Hematopoietic multipotent progenitor cell treated with erythropoietin and hydrocortisone succinate and interleukin-3 and kit ligand, for 6 days (in vitro differentiated cells): Measurements from ENCODE around the gene SMC4.
A peak's percentile ranks its signal among the peaks of the same experiment; 100 is the strongest.
"Not testable (repeated sequence)": the region's sequence is repeated elsewhere in the genome, so short reads cannot be mapped to it uniquely, and the experiment has no call there.

Experiments used
- DNase-seq: peaks from one replicate; pipeline ENCODE4 v3.0.0-alpha.2; 2015

SMC4 gene

GRCh38 chr3:160399125-160400029 lies at the start of gene SMC4, which contains the start of gene IFT80:
Gene SMC4 (plus strand): TSS chr3:160399650. CDS start chr3:160400827, 1,177 bp downstream.
Gene IFT80 (minus strand): TSS chr3:160399225. CDS start chr3:160384600, 14,625 bp downstream.
- peak; percentile 98 for DNase-seq

DNA sequence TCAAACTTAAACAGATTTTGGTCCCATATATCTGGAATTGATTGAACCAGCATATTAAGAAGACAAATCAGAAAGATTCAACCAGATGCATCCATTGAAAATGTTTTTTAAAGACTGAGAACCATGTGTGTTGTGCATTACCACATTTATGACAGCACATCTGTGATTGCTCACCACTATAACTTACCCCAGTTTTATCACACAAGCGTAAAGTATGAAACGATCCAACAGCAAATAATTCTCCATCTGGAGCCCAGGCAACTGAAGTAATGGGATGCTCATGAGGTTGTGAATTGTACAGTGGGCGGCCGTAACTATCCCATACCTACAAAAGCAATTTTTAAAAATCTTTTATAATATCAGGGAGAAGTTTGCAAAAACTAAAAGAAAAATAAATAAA lies 43.6 kb upstream of the SMC4 start:
- no peak for DNase-seq

DNA sequence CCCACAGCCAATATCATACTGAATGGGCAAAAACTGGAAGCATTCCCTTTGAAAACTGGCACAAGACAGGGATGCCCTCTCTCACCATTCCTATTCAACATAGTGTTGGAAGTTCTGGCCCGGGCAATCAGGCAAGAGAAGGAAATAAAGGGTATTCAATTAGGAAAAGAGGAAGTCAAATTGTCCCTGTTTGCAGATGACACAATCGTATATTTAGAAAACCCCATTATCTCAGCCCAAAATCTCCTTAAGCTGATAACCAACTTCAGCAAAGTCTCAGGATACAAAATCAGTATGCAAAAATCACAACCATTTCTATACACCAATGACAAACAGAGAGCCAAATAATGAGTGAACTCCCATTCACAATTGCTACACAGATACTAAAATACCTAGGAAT lies 36.6 kb upstream of the SMC4 start:
- DNase-seq = not testable (repeated sequence)

- DNase-seq = no peak
These were observed 33.5 kb upstream of the SMC4 start for GRCh38 chr3:160365869-160366522.

GRCh38 chr3:160368804-160369203 lies 30.6 kb upstream of the SMC4 start:
- DNase-seq = peak; percentile 73

- DNase-seq = no peak
These were observed 29.7 kb upstream of the SMC4 start for GRCh38 chr3:160369784-160370183.

GRCh38 chr3:160370987-160371857 lies 28.2 kb upstream of the SMC4 start:
- DNase-seq = no peak

DNA sequence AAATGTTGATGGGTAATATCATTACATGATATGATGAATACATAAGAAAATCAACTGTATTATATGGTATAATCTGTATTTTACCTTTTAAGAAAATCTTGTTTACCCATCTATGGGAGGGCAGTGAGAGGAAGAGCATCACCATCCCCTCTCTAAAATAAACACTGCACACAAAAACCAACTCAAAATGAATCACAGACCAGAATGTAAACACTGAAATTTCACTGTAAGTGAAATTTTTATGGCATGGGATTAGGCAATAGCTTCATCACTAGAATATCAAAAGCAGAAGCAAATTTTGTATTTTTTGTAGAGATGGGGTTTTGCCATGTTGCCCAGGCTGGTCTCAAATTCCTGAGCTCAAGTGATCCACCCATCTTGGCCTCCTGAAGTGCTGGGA lies 26.7 kb upstream of the SMC4 start:
- DNase-seq = no peak

GRCh38 chr3:160373655-160374054 lies 25.8 kb upstream of the SMC4 start:
- DNase-seq = peak; percentile 22

DNA sequence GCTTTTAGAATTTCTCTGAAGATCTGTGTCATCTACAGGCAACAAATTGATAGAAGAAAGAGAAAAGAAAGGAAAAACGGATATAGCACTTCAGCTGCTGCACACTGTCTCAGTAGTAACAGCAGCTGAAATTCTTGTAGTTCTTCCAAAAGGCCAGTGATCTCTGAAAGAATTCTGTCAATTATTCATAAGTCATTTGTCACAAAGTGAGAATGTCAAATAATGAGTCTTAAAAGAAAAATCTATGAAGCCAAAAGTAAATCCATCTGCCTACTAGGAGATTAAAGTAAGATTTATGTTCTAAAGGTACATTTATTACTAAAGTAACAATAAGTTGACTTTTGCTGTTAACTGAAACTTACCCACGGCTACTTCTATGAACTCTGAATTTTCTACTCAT lies 25.0 kb upstream of the SMC4 start:
- DNase-seq = no peak

DNA sequence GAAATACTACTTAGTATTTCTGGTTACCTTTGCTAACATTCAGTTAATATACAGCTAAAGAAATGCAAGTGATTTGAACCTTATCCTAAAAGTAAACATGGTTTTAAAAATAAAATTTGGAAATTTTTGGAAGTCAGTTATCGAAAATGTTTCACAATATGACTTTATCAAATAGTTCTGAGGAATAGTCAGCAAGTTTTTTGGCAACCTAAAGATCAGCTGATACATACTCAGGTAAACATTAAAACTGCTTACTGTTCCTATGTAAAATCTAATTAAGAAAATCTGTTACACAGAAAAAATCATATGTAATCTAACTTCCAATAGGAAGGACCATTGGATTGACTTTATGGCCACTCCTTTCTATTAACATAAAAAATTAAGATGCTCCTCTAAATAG lies 24.5 kb upstream of the SMC4 start:
- no peak for DNase-seq

GRCh38 chr3:160376681-160377080 lies 22.8 kb upstream of the SMC4 start:
- no peak for DNase-seq

DNA sequence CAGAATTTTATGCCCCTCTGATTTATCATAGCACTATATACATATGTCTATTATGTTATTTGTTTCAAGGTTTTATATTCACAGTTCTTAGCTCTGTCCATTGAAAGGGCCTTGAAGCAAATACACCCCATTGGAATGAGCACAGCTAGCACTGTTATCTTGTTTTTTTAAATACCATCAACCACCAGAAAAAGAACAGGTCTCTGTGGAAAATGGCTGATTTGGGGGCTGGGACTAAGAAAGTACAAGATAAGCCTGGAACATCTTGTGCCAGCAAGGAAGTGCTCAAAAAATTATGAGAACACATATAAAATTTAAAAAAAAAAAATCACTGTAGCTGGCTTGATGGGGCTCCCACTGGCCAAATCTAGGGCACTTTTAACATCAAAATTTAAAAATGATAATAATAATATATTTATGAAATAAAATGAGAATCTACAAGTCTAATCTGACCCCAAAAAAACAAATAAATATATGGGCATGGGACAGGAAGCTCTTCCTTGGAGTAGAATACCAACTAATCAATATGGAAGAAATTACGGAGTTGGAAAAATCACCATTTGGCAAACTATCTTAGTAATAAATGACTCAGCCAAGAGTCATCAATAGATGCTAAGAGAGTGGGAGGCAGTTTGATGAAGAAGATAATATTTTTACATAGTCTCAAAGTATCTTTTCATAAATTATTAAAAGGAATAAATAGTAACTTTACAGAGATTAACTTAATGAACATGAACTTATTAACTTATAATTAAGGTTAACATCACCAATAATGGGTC lies 20.9 kb upstream of the SMC4 start:
- no peak for DNase-seq

- DNase-seq = no peak
These were observed 19.7 kb upstream of the SMC4 start for GRCh38 chr3:160379628-160380214.

- no peak for DNase-seq
These were observed 18.0 kb upstream of the SMC4 start for GRCh38 chr3:160381470-160381869.

DNA sequence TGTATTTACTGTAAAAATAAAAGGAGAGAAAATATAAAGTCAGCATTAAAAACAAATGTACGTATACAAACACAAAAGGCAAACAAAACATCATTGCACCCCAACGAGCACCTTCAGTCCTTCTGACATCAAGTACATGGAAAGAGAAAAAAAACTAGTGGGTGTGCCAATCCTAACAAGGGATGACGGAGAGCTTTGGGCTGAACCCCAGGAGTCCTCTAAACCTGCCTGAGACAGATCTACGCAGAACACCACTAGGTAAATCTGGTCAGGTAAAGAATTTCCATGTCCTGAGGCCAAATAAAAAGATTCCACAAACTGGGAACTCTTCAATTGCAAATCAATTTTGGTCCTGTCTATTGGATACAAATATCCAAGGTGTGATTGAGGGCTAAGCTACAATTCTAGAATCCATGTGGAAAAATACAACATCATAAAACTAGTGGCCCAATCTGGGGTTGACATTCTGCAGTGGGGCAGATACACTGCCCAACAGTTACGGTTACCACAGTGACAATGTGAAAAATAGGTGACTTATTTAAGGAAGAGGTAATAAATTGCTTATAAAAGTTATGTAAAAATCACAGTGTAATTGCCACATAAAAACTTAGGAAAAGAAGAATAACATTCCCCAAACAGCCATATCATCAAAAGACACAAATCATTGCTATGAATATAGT lies 14.7 kb upstream of the SMC4 start:
- no peak for DNase-seq

DNA sequence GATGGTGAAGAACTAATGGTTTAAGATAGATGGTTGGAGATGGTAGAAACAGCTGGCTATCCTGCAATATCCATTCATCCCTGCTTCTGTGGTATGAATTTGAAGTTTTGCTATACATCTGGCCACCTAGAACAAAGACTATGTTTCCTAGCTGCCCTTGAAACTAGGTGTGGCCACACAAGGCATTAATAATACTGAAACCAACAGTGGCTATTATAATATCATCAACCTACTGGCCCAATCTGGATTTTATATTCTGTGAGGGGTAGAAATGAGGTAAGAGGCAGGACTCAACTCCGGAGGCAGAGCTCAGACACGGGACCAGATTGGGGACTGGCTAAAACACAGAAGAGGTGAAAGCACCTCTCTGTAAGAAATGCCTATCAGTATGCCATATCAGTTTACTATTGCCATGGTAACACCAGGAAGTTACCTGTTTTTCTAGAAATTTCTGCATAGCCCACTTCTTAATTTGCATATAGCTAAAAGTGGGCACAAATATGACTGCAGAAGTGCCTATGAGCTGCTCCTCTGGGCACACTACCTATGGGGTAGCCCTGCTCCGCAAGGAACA lies 8.8 kb upstream of the SMC4 start:
- no peak for DNase-seq

DNA sequence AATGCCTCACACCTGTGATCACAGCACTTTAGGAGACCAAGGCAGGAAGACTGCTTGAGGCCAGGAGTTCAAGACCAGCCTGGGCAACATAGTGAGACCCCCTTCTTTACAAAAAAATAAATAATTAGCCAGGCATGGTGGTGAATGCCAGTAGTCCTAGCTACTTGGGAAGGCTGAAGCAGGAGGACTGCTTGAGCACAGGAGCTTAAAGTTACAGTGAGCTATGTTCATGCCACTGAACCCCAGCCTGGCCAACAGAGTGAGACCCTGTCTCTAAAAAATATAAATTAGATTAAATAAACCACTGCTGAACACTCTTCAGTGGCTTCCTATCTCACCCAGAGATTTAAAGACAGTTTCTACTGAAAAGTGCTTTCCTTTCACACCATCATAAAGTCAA lies 6.7 kb upstream of the SMC4 start:
- DNase-seq = no peak

DNA sequence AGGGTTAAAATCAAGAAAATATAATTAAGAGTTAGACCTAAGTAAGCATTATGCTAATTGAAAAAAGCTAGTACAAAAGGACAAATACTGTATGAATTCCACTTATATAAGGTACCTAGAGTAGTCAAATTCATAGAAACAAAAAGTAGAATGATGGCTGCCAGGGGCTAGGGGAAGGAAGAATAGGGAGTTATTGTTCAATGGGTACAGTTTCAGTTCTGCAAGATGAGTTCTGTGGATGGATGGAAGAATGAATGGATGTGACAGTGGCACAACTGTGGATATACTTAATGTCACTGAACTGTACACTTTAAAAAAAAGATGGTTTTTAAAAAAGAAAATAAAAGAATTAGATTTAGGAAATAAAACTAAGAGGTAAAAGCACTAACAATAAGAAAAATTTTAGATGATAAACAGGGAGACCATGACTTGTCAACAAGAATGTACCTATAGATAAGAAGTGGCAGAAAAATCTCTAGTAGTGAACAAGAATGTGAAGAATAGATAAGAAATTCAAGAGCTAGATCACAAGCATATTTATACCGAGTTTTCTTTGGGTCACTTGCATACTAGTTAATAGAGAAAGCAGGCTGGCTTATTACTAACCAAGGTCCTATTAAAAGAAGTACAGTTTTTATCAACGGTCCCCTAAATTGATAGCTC lies 6.0 kb upstream of the SMC4 start:
- peak; percentile 86 for DNase-seq

GRCh38 chr3:160394009-160394392 lies 5.4 kb upstream of the SMC4 start:
- no peak for DNase-seq
